ENCODE measurements around the gene ZYG11B. TPM values are rescaled to one million over a fixed set of nuclear protein-coding genes. Genes with fewer than 3 reads are reported as not detected.

The ZYG11B gene
- total and polyA plus RNA-seq, 4 experiments from 2014 or later = 6.1 to 23.1 (median 19.4) TPM

GRCh38 chr1:52751589-52752483, 25.6 kb downstream of the ZYG11B start:
- peaks cover 16 to 27% (median 20%) of the 10 kb centered on the region in 4 donors for H3K4me1 Mint-ChIP-seq
- no peaks in the 10 kb centered on the region for H3K9me3 Mint-ChIP-seq

DNA sequence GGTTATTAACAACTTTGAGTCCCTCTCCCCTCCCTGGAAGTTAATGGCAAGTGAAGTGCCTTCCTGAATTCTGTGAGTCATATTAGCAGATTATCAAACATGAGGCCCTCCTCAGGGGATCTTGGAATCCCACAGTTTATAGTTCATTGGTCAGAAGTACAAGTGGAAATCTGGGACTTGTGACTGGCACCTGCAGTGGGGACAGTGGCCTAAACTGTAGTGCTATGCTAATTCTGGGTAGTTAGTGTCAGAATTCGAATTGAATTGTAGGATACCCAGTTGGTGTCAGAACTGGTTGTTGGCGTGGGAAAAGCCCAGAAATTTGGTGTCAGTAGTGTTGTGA, 26.2 kb downstream of the ZYG11B start:
- Histone ChIP-seq H3K36me3 (ENCODE audit: insufficient read depth, low read length) (peaks cover 5% of the 10 kb centered on the region), H3K4me3 (ENCODE audit: low read length in 2 of 2) (no peak overlapping the region), H3K27ac (ENCODE audit: low read depth, low read length) (no peak overlapping the region), H3K27me3 (ENCODE audit: insufficient read depth, low read length) (no peaks in the 10 kb centered on the region), H3K9me3 (ENCODE audit: control insufficient read depth in 1 of 2, low read length in 2 of 2) (no peaks in the 10 kb centered on the region), H3K4me1 (ENCODE audit: insufficient read depth, low read length) (no peaks in the 10 kb centered on the region)
- Mint-ChIP-seq H3K4me1 (peaks cover 10 to 23% (median 16%) of the 10 kb centered on the region in 4 donors), H3K4me3 (no peak overlapping the region), H3K27me3 (no peaks in the 10 kb centered on the region), H3K9me3 (no peaks in the 10 kb centered on the region), H3K27ac (peak overlapping the region in 1 of 7 donors; percentile 67), H3K36me3 (peaks cover 4 to 8% of the 10 kb centered on the region in 2 donors)
- ChIA-PET POLR2A (ENCODE audit: partially characterized antibody) (no interaction called here), CTCF (ENCODE audit: partially characterized antibody) (no interaction called here)
- DNase-seq = no peak
- intact Hi-C loops (cut with micrococcal nuclease) = no loop called here

More at GRCh38 chr1:52751589-52752483, 25.6 kb downstream of the ZYG11B start:
- peak overlapping the region in 1 of 7 donors; percentile 67 for H3K27ac Mint-ChIP-seq
- no peaks in the 10 kb centered on the region for H3K9me3 ChIP-seq (ENCODE audit: control insufficient read depth in 1 of 2, low read length in 2 of 2)
- H3K4me1 ChIP-seq (ENCODE audit: insufficient read depth, low read length) = no peaks in the 10 kb centered on the region
- H3K36me3 Mint-ChIP-seq = peaks cover 4 to 8% of the 10 kb centered on the region in 2 donors
- H3K4me3 ChIP-seq (ENCODE audit: low read length in 2 of 2) = no peak overlapping the region
- no peak for DNase-seq
- H3K4me3 Mint-ChIP-seq = no peak overlapping the region
- no peaks in the 10 kb centered on the region for H3K27me3 Mint-ChIP-seq
- POLR2A ChIA-PET (ENCODE audit: partially characterized antibody) = no interaction called here
- no peak overlapping the region for H3K27ac ChIP-seq (ENCODE audit: low read depth, low read length)
- no peaks in the 10 kb centered on the region for H3K36me3 ChIP-seq (ENCODE audit: insufficient read depth, low read length)
- CTCF ChIA-PET (ENCODE audit: partially characterized antibody) = no interaction called here
- intact Hi-C loops (cut with micrococcal nuclease) = no loop called here
- no peaks in the 10 kb centered on the region for H3K27me3 ChIP-seq (ENCODE audit: insufficient read depth, low read length)

- Histone ChIP-seq H3K9me3 (ENCODE audit: control insufficient read depth in 1 of 2, low read length in 2 of 2) (no peaks in the 10 kb centered on the region), H3K4me1 (ENCODE audit: insufficient read depth, low read length) (no peaks in the 10 kb centered on the region), H3K4me3 (ENCODE audit: low read length in 2 of 2) (no peak overlapping the region), H3K27me3 (ENCODE audit: insufficient read depth, low read length) (no peaks in the 10 kb centered on the region), H3K27ac (ENCODE audit: low read depth, low read length) (no peak overlapping the region), H3K36me3 (ENCODE audit: insufficient read depth, low read length) (peaks cover 5% of the 10 kb centered on the region)
- ChIA-PET POLR2A (ENCODE audit: partially characterized antibody) (no interaction called here), CTCF (ENCODE audit: partially characterized antibody) (no interaction called here)
- no peak overlapping the region for H3K4me3 Mint-ChIP-seq
- H3K4me1 Mint-ChIP-seq = peaks cover 8 to 21% (median 14%) of the 10 kb centered on the region in 4 donors
- intact Hi-C loops (cut with micrococcal nuclease) = no loop called here
- no peaks in the 10 kb centered on the region for H3K9me3 Mint-ChIP-seq
- H3K27me3 Mint-ChIP-seq = no peaks in the 10 kb centered on the region
- peaks cover 6 to 11% of the 10 kb centered on the region in 2 donors for H3K36me3 Mint-ChIP-seq
- H3K27ac Mint-ChIP-seq = no peak overlapping the region
- DNase-seq = no peak
These were observed 26.9 kb downstream of the ZYG11B start for GRCh38 chr1:52753169-52753568.

DNA sequence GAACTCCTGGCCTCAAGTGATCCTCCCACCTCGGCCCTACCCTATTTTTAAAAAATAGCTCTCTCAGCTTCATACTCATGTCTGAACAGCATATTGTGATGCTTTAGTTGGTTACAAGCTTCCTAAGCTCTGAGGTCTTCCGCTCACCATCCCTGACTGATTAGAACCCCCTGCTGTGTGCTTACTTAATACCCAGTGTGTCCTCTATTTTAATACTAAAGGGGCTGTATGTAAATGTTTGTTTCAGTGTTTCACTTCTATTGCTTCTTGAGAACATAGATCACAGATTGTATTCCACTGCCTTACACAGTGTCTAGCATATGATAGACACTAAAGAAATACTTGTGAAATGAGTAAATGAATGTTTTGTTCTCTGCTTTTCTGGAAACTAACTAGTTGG, 29.8 kb downstream of the ZYG11B start:
- Mint-ChIP-seq H3K4me3 (no peak overlapping the region), H3K36me3 (peaks cover 10 to 23% of the 10 kb centered on the region in 2 donors), H3K27me3 (no peaks in the 10 kb centered on the region), H3K4me1 (peaks cover 9 to 16% (median 11%) of the 10 kb centered on the region in 4 donors), H3K9me3 (no peaks in the 10 kb centered on the region), H3K27ac (peak overlapping the region in 1 of 7 donors; percentile 25)
- ChIA-PET CTCF (ENCODE audit: partially characterized antibody) (no interaction called here), POLR2A (ENCODE audit: partially characterized antibody) (no interaction called here)
- no peaks in the 10 kb centered on the region for H3K9me3 ChIP-seq (ENCODE audit: control insufficient read depth in 1 of 2, low read length in 2 of 2)
- intact Hi-C loops (cut with micrococcal nuclease) = no loop called here
- no peaks in the 10 kb centered on the region for H3K4me1 ChIP-seq (ENCODE audit: insufficient read depth, low read length)
- H3K27ac ChIP-seq (ENCODE audit: low read depth, low read length) = no peak overlapping the region
- peaks cover 5% of the 10 kb centered on the region for H3K36me3 ChIP-seq (ENCODE audit: insufficient read depth, low read length)
- no peak overlapping the region for H3K4me3 ChIP-seq (ENCODE audit: low read length in 2 of 2)
- DNase-seq = no peak
- no peaks in the 10 kb centered on the region for H3K27me3 ChIP-seq (ENCODE audit: insufficient read depth, low read length)

DNA sequence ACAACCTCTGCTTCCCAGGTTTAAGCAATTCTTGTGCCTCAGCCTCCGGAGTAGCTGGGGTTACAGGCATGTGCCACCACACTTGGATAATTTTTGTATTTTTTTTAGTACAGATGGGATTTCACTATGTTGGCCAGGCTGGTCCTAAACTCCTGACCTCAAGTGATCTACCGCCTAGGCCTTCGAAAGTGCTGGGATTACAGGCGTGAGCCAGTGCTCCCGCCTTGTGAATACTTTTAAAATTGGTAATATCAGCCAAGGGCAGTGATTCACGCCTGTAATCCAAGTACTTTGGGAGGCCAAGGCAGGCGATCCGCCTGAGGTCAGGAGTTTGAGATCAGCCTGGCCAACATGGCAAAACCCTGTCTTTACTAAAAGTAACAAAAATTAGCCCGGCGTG, 33.7 kb downstream of the ZYG11B start:
- Mint-ChIP-seq H3K27me3 (no peaks in the 10 kb centered on the region), H3K4me3 (no peak overlapping the region), H3K4me1 (peaks cover 9 to 16% (median 11%) of the 10 kb centered on the region in 4 donors), H3K36me3 (peaks cover 23 to 41% of the 10 kb centered on the region in 2 donors), H3K27ac (no peak overlapping the region), H3K9me3 (no peaks in the 10 kb centered on the region)
- Histone ChIP-seq H3K9me3 (ENCODE audit: control insufficient read depth in 1 of 2, low read length in 2 of 2) (no peaks in the 10 kb centered on the region), H3K4me1 (ENCODE audit: insufficient read depth, low read length) (no peaks in the 10 kb centered on the region), H3K4me3 (ENCODE audit: low read length in 2 of 2) (no peak overlapping the region), H3K27me3 (ENCODE audit: insufficient read depth, low read length) (no peaks in the 10 kb centered on the region), H3K27ac (ENCODE audit: low read depth, low read length) (no peak overlapping the region), H3K36me3 (ENCODE audit: insufficient read depth, low read length) (peaks cover 5% of the 10 kb centered on the region)
- CTCF ChIA-PET (ENCODE audit: partially characterized antibody) = no interaction called here
- intact Hi-C loops (cut with micrococcal nuclease) = no loop called here
- DNase-seq = no peak
- POLR2A ChIA-PET (ENCODE audit: partially characterized antibody) = no interaction called here

DNA sequence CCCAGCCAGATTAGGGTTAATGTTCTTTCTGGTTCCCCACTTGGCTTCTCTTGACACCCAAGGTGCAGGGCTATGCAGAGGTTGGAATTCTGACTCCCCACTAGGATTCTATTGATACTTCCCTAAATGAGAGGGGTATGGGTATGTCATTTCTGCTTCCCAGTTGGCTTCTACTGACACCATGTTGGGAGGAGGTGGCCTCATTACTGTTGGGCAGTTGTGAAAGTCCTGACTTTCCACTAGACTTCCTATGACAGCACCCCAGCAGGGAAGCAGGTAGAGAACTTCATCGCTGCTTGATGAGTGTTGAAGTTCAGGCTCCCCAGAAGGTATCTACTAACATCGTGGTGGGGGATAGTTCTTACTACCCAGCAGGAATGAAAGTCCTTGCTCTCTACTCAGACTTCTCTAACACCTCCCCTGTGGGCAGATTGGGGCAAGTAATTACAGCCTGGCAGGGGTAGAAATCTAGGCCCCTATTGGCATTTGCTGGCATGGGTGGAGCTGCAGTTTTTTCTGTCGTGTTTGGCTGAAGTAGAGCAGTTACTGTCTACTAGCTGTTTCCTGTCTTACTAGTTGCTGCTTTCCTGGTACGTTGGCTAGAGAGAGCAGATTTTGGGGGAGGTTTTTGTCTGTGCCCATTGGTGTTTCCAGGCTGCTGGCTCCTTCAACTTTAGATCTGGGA, 41.5 kb downstream of the ZYG11B start:
- H3K27ac ChIP-seq (ENCODE audit: low read depth, low read length) = no peak overlapping the region
- H3K4me3 ChIP-seq (ENCODE audit: low read length in 2 of 2) = no peak overlapping the region
- no peaks in the 10 kb centered on the region for H3K27me3 ChIP-seq (ENCODE audit: insufficient read depth, low read length)
- peak in 1 of 5 donors; percentile 1 for DNase-seq
- CTCF ChIA-PET (ENCODE audit: partially characterized antibody) = no interaction called here
- intact Hi-C loops (cut with micrococcal nuclease) = no loop called here
- Mint-ChIP-seq H3K9me3 (no peaks in the 10 kb centered on the region), H3K4me3 (no peak overlapping the region), H3K36me3 (peaks cover 22 to 41% of the 10 kb centered on the region in 2 donors), H3K27me3 (no peaks in the 10 kb centered on the region), H3K4me1 (peaks cover 5 to 18% (median 15%) of the 10 kb centered on the region in 4 donors), H3K27ac (peak overlapping the region in 2 of 7 donors; percentile 61 to 62)
- no peaks in the 10 kb centered on the region for H3K4me1 ChIP-seq (ENCODE audit: insufficient read depth, low read length)
- POLR2A ChIA-PET (ENCODE audit: partially characterized antibody) = no interaction called here
- H3K36me3 ChIP-seq (ENCODE audit: insufficient read depth, low read length) = peaks cover 8% of the 10 kb centered on the region
- no peaks in the 10 kb centered on the region for H3K9me3 ChIP-seq (ENCODE audit: control insufficient read depth in 1 of 2, low read length in 2 of 2)

DNA sequence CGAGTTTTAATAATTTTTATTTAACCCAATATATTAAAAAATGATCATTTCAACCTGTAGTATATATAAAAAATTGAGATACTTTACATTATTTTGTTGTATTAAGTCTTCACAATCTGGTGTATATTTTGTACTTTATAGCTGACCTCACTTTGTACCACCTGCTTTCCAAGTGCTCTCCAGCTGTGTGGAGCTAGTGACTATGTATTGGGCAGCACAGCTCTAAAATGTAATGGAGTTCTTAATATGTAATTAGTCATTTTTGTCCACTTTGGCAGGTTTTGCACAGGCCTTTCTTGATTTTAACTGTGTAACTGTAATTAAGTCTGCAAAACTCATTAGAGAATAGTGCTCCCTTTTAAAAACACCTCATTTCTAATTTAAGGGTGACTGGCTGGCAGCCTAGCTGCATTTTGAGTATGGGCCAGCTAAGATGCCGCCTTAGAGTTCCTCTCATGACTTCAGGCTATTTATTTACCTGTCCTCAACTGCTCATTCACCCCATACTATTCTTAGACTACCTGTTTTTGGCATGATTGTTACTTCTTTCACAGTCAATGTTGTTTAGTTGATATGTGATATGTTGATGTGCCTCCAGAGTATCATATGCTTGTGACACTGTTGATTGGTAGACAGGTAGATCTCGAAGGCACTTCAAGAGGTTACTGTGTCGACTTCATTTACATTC, 43.2 kb downstream of the ZYG11B start:
- CTCF ChIA-PET (ENCODE audit: partially characterized antibody) = interaction anchor here (1.1 kb wide), 1 partner anchor 12 kb away, joined by 3 read pairs; no protein-coding TSS in a partner anchor
- Mint-ChIP-seq H3K27ac (peak overlapping the region in 1 of 7 donors; percentile 36), H3K4me1 (peaks cover 3 to 19% (median 14%) of the 10 kb centered on the region in 4 donors), H3K4me3 (no peak overlapping the region), H3K9me3 (no peaks in the 10 kb centered on the region), H3K36me3 (peaks cover 25 to 43% of the 10 kb centered on the region in 2 donors), H3K27me3 (no peaks in the 10 kb centered on the region)
- H3K9me3 ChIP-seq (ENCODE audit: control insufficient read depth in 1 of 2, low read length in 2 of 2) = no peaks in the 10 kb centered on the region
- no peak overlapping the region for H3K27ac ChIP-seq (ENCODE audit: low read depth, low read length)
- no peak for DNase-seq
- peaks cover 8% of the 10 kb centered on the region for H3K36me3 ChIP-seq (ENCODE audit: insufficient read depth, low read length)
- no peaks in the 10 kb centered on the region for H3K27me3 ChIP-seq (ENCODE audit: insufficient read depth, low read length)
- H3K4me3 ChIP-seq (ENCODE audit: low read length in 2 of 2) = no peak overlapping the region
- POLR2A ChIA-PET (ENCODE audit: partially characterized antibody) = no interaction called here
- no peaks in the 10 kb centered on the region for H3K4me1 ChIP-seq (ENCODE audit: insufficient read depth, low read length)
- intact Hi-C loops (cut with micrococcal nuclease) = no loop called here
